Endothelial cell of umbilical vein (primary cell): ENCODE measurements around the gene PRKCQ. TPM values are rescaled to one million over a fixed set of nuclear protein-coding genes. Genes with fewer than 3 reads are reported as not detected.

Experiments used
- BruUV-seq: library from RNA; stranded (reverse); fragments of 400-500 nt; replicated peaks from 2 replicates; lab custom pipeline; 2021; lab: Mats Ljungman, UMichigan
- CTCF ChIA-PET: fragments of 300-600, 350-600 bp; sonication (Branson Sonifier 250); formaldehyde crosslinking; loops from one replicate; lab custom pipeline; 2021; ENCODE audit warnings: antibody characterized with exemption, inconsistent platforms; lab: Charles Lee
- POLR2A ChIA-PET: fragments of 300-600, 350-600 bp; sonication (Branson Sonifier 250); formaldehyde crosslinking; loops from one replicate; lab custom pipeline; 2021; ENCODE audit warnings: antibody characterized with exemption, inconsistent platforms; lab: Charles Lee
- DNase-seq: peaks from one replicate; pipeline ENCODE4 v3.0.0-alpha.2; 2011; ENCODE audit warnings: low read depth, low spot score
- FAIRE-seq: peaks from 2 replicates; lab custom pipeline; 2011; peaks lifted over from hg19 to GRCh38; lab: Jason Lieb, UNC
- H2AFZ ChIP-seq: 2 replicates; pipeline ENCODE4 v1.6.0; 2012; ENCODE audit warnings: low read depth, low read length, control low read depth, inconsistent platforms
- H3K27ac ChIP-seq: 2 replicates; pipeline ENCODE4 v1.5.1; 2011; ENCODE audit warnings: low read depth, mild to moderate bottlenecking, control low read depth, low read length, moderate library complexity; ENCODE audit not compliant: insufficient read depth
- H3K27me3 ChIP-seq, 2 experiments: 2 replicates each; pipeline versions ENCODE4 v1.6.0 to v1.6.1; 2011; ENCODE audit warnings: low read length in 2 of 2, mixed read lengths in 1 of 2; ENCODE audit not compliant: control insufficient read depth in 2 of 2, insufficient read depth in 2 of 2
- H3K36me3 ChIP-seq, 2 experiments: 2 replicates in 1 of 2; 3 replicates in 1 of 2; pipeline ENCODE4 v1.5.1; 2011; ENCODE audit warnings: low read length in 2 of 2, mild to moderate bottlenecking in 1 of 2, moderate library complexity in 1 of 2; ENCODE audit not compliant: control insufficient read depth in 2 of 2, insufficient read depth in 2 of 2; ENCODE audit errors: extremely low read depth in 1 of 2
- H3K4me1 ChIP-seq: 3 replicates; pipeline ENCODE4 v1.5.1; 2011; ENCODE audit warnings: mild to moderate bottlenecking, low read length; ENCODE audit not compliant: control insufficient read depth, insufficient read depth; ENCODE audit errors: extremely low read depth
- H3K4me2 ChIP-seq: 2 replicates; pipeline ENCODE4 v1.6.1; 2011; ENCODE audit warnings: low read length, control low read depth, mixed read lengths; ENCODE audit not compliant: insufficient read depth
- H3K4me3 ChIP-seq, 3 experiments: fragments of 200-600 bp in 1 of 3; sonication (generic), shearing (Covaris generic) in 1 of 3; replicated peaks in 1 of 3; 2 replicates each; pipeline ENCODE4 v1.5.1; 2011 to 2016; ENCODE audit warnings: control low read depth in 3 of 3, low read length in 3 of 3, mild to moderate bottlenecking in 2 of 3, inconsistent platforms in 1 of 3, low read depth in 1 of 3, moderate library complexity in 1 of 3; ENCODE audit not compliant: insufficient read depth in 1 of 3
- H3K79me2 ChIP-seq: 2 replicates; pipeline ENCODE4 v1.6.0; 2012; ENCODE audit warnings: low read length, inconsistent platforms; ENCODE audit not compliant: control insufficient read depth, insufficient read depth
- H3K9ac ChIP-seq: replicated peaks from 2 replicates; pipeline ENCODE3; 2011; ENCODE audit warnings: low read length, control low read depth; ENCODE audit not compliant: insufficient read depth; ENCODE audit errors: extremely low read depth
- H3K9me1 ChIP-seq: replicated peaks from 3 replicates; pipeline ENCODE4 v1.6.0; 2011; ENCODE audit warnings: mild to moderate bottlenecking, low read length; ENCODE audit not compliant: control insufficient read depth, insufficient read depth; ENCODE audit errors: extremely low read depth
- H3K9me3 ChIP-seq: replicated peaks from 2 replicates; pipeline ENCODE4 v1.5.1; 2012; ENCODE audit warnings: low read length, inconsistent platforms; ENCODE audit not compliant: control insufficient read depth, insufficient read depth
- H4K20me1 ChIP-seq: replicated peaks from 2 replicates; pipeline ENCODE3; 2011; ENCODE audit warnings: mild to moderate bottlenecking, low read length; ENCODE audit not compliant: control insufficient read depth, insufficient read depth; ENCODE audit errors: extremely low read depth
- EZH2 ChIP-seq: IDR thresholded peaks from 2 replicates; pipeline ENCODE4 v1.6.1; 2012; ENCODE audit warnings: borderline replicate concordance, low read depth, mild to moderate bottlenecking, moderate library complexity, low read length, inconsistent platforms; ENCODE audit not compliant: severe bottlenecking
- FOS ChIP-seq: IDR thresholded peaks from 2 replicates; pipeline ENCODE4 v1.6.1; 2011; ENCODE audit warnings: mild to moderate bottlenecking, low read length, moderate library complexity, borderline replicate concordance; ENCODE audit not compliant: insufficient read depth
- GATA2 ChIP-seq: IDR thresholded peaks from 2 replicates; pipeline ENCODE4 v1.7.0; 2011; ENCODE audit warnings: low read depth, mild to moderate bottlenecking, moderate library complexity, mixed read lengths, low read length; ENCODE audit not compliant: insufficient read length, insufficient read depth
- JUN ChIP-seq: IDR thresholded peaks from 2 replicates; pipeline ENCODE4 v1.6.1; 2011; ENCODE audit warnings: borderline replicate concordance, low read depth; ENCODE audit not compliant: insufficient read length, insufficient read depth
- MYC ChIP-seq: IDR thresholded peaks from one replicate; pipeline ENCODE4 v1.6.1; 2011; ENCODE audit warnings: mild to moderate bottlenecking, low read depth, low read length
- POLR2A ChIP-seq: IDR thresholded peaks from 2 replicates; pipeline ENCODE4 v1.6.1; 2012; ENCODE audit warnings: low read depth, mild to moderate bottlenecking, control low read depth, low read length
- POLR2AphosphoS5 ChIP-seq: IDR thresholded peaks from 2 replicates; pipeline ENCODE4 v1.6.1; 2012; ENCODE audit warnings: low read depth, mild to moderate bottlenecking, control low read depth, low read length, moderate library complexity; ENCODE audit not compliant: insufficient read depth
- dilution Hi-C: fragments of 300-500 bp; cut with MboI; formaldehyde crosslinking; loops from one replicate; pipeline ENCODE4 v1.15.0; 2019; ENCODE audit warnings: low sequenced_read_pairs; ENCODE audit not compliant: extremely low pct_ligation_motif_present
- intact Hi-C: fragments of 100-400 bp; cut with micrococcal nuclease; formaldehyde crosslinking; loops from one replicate; pipeline ENCODE4 v1.10.0; 2022
- polyA plus RNA-seq, 4 experiments: library from polyadenylated mRNA; depleted of rRNA in 3 of 4; stranded (reverse) in 3 of 4; unstranded in 1 of 4; fragments of >200 nt; gene quantifications; 2 replicates each; pipeline versions ENCODE4 v1.2.1 to v1.2.3, GENCODE V29; 2011 to 2012; ENCODE audit warnings: missing spikeins in 1 of 4
- total RNA-seq: library from RNA; stranded (reverse); gene quantifications from 2 replicates; pipeline ENCODE4 v1.2.3, GENCODE V29; 2021
- TF ChIP-seq, protein P1 (sequence below): IDR thresholded peaks from 2 replicates; pipeline ENCODE4 v1.6.1; 2011; ENCODE audit not compliant: insufficient read depth, insufficient read length
- TF ChIP-seq, protein P2 (sequence below), 2 donors: IDR thresholded peaks; 1 replicate in 1 of 2; 2 replicates in 1 of 2; pipeline ENCODE4 v1.5.1; 2011; ENCODE audit warnings: low read length in 2 of 2, mild to moderate bottlenecking in 2 of 2, moderate library complexity in 2 of 2, control low read depth in 1 of 2, inconsistent platforms in 1 of 2, low read depth in 1 of 2; ENCODE audit not compliant: insufficient read depth in 1 of 2; ENCODE audit errors: extremely low read depth in 1 of 2

PRKCQ gene
- total and polyA plus RNA-seq, 2 donors (not counting 3 experiments of a cell fraction or from before 2014, with no cell fraction given), result 0.32 to 0.55 TPM

DNA sequence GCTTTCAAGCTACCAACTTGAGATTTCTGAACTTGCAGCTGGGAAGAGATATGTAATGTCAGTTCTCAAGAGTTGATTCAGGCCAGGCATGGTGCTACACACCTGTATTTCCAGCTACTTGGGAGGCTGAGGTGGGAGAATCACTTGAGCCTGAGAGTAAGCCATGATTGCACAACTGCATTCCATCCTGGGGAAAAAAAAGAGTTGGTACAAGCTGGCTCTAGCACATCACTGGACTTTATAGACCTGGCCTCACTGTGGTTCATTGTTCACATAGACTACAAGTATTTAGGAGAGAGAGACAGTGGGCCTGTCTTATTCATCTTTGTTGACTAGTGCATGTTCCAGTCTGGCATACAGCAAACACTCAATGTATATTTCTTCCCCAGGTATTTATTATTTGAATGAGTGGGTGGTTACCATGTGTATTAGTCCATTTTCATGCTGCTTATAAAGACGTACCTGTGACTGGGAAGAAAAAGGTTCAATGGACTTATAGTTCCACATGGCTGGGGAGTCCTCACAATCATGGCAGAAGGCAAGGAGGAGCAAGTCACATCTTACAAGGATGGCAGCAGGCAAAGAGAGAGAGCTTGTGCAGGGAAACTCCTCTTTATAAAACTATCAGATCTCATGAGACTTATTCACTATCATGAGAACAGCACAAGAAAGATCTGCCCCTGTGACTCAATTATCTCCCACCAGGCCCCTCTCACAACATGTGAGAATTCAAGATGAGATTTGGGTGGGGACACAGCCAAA is 200.9 kb downstream of the PRKCQ start:
- dilution Hi-C loops, result no loop called here
- Histone ChIP-seq H3K9me1 (no peaks in the 10 kb centered on the region), H4K20me1 (no peaks in the 10 kb centered on the region), H3K27me3 (peaks cover 0 to 2% of the 10 kb centered on the region in 2 experiments), H3K27ac (no peak overlapping the region), H3K9ac (no peak overlapping the region), H3K36me3 (no peaks in the 10 kb centered on the region), H2AFZ (no peak overlapping the region), H3K9me3 (no peaks in the 10 kb centered on the region), H3K4me3 (no peak overlapping the region), H3K4me1 (peaks cover 8% of the 10 kb centered on the region), H3K4me2 (no peak overlapping the region), H3K79me2 (no peaks in the 10 kb centered on the region)
- ChIA-PET CTCF (interaction anchor here (3.7 kb wide), 1 partner anchor 11 kb away, joined by 17 read pairs; no protein-coding TSS in a partner anchor), POLR2A (interaction anchor here (0.6 kb wide), 1 partner anchor 297 kb away, joined by 3 read pairs; no protein-coding TSS in a partner anchor)
- DNase-seq (no peak), FAIRE-seq (no peak)
- no peak for TF ChIP-seq POLR2A
- no peak for TF ChIP-seq POLR2AphosphoS5
- TF ChIP-seq JUN, result no peak
- TF ChIP-seq GATA2, result no peak
- no peak for TF ChIP-seq EZH2
- TF ChIP-seq, protein P1, sequence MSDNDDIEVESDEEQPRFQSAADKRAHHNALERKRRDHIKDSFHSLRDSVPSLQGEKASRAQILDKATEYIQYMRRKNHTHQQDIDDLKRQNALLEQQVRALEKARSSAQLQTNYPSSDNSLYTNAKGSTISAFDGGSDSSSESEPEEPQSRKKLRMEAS, result no peak
- TF ChIP-seq, protein P2, sequence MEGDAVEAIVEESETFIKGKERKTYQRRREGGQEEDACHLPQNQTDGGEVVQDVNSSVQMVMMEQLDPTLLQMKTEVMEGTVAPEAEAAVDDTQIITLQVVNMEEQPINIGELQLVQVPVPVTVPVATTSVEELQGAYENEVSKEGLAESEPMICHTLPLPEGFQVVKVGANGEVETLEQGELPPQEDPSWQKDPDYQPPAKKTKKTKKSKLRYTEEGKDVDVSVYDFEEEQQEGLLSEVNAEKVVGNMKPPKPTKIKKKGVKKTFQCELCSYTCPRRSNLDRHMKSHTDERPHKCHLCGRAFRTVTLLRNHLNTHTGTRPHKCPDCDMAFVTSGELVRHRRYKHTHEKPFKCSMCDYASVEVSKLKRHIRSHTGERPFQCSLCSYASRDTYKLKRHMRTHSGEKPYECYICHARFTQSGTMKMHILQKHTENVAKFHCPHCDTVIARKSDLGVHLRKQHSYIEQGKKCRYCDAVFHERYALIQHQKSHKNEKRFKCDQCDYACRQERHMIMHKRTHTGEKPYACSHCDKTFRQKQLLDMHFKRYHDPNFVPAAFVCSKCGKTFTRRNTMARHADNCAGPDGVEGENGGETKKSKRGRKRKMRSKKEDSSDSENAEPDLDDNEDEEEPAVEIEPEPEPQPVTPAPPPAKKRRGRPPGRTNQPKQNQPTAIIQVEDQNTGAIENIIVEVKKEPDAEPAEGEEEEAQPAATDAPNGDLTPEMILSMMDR (IDR thresholded peaks at IDR 0.05; ENCODE audit: extremely low read depth in 1 of 2, insufficient read depth in 1 of 2, low read depth in 1 of 2, low read length in 2 of 2), result no peak
- TF ChIP-seq FOS, result no peak
- TF ChIP-seq MYC, result no peak
- intact Hi-C loops, result no loop called here
- BruUV-seq, result no TSS peak
